CD14-positive monocyte (primary cell): Measurements from ENCODE around the gene KL. TPM values are rescaled to one million over a fixed set of nuclear protein-coding genes. Genes with fewer than 3 reads are reported as not detected.

Experiments used
- DNase-seq, 3 donors: peaks; one replicate each; pipeline ENCODE4 v3.0.0-alpha.2; 2011 to 2022
- H2AFZ ChIP-seq: 2 replicates; pipeline ENCODE4 v1.6.0; 2012; ENCODE audit warnings: mild to moderate bottlenecking, low read depth, low read length, inconsistent platforms; ENCODE audit not compliant: insufficient read depth, poor library complexity, severe bottlenecking
- H3K27ac ChIP-seq, 2 donors: 1 replicate in 1 of 2; 2 replicates in 1 of 2; pipeline ENCODE4 v1.5.1; 2012 to 2013; ENCODE audit warnings: low read length in 2 of 2, control low read depth in 1 of 2, inconsistent platforms in 1 of 2, low read depth in 1 of 2, mild to moderate bottlenecking in 1 of 2
- H3K27me3 ChIP-seq, 2 donors: one replicate each; pipeline versions ENCODE4 v1.6.0 to v1.6.1; 2011 to 2013; ENCODE audit warnings: low read length in 2 of 2; ENCODE audit not compliant: control insufficient read depth in 2 of 2, insufficient read depth in 2 of 2
- H3K36me3 ChIP-seq, 2 donors: replicated peaks in 1 of 2; 1 replicate in 1 of 2; 2 replicates in 1 of 2; pipeline versions ENCODE4 v1.5.1 to v1.6.1; 2012 to 2013; ENCODE audit warnings: low read length in 2 of 2, control low read depth in 1 of 2, inconsistent platforms in 1 of 2, mild to moderate bottlenecking in 1 of 2; ENCODE audit not compliant: insufficient read depth in 2 of 2, control insufficient read depth in 1 of 2
- H3K4me1 ChIP-seq, 2 donors: 1 replicate in 1 of 2; 2 replicates in 1 of 2; pipeline versions ENCODE4 v1.5.1 to v1.6.1; 2012 to 2013; ENCODE audit warnings: low read length in 2 of 2, control low read depth in 1 of 2, inconsistent platforms in 1 of 2, mild to moderate bottlenecking in 1 of 2, moderate library complexity in 1 of 2; ENCODE audit not compliant: insufficient read depth in 2 of 2, control insufficient read depth in 1 of 2
- H3K4me2 ChIP-seq: replicated peaks from 2 replicates; pipeline ENCODE3; 2012; ENCODE audit warnings: low read length, moderate library complexity, mild to moderate bottlenecking; ENCODE audit not compliant: poor library complexity, severe bottlenecking; ENCODE audit errors: extremely low read depth
- H3K4me3 ChIP-seq, 3 experiments: fragments of 200-600 bp in 1 of 3; sonication (generic) in 1 of 3; replicated peaks in 1 of 3; 1 replicate in 2 of 3; 2 replicates in 1 of 3; pipeline ENCODE4 v1.5.1; 2011 to 2013; ENCODE audit warnings: low read length in 3 of 3, mild to moderate bottlenecking in 3 of 3, control low read depth in 2 of 3, low read depth in 2 of 3, inconsistent platforms in 1 of 3, moderate library complexity in 1 of 3
- H3K79me2 ChIP-seq: 2 replicates; pipeline ENCODE4 v1.6.0; 2012; ENCODE audit warnings: mild to moderate bottlenecking, control low read depth, inconsistent platforms, low read length, moderate library complexity; ENCODE audit not compliant: insufficient read depth
- H3K9ac ChIP-seq: 2 replicates; pipeline ENCODE4 v1.6.0; 2017; ENCODE audit warnings: low read length, mild to moderate bottlenecking; ENCODE audit not compliant: insufficient read depth, poor library complexity, severe bottlenecking
- H3K9me3 ChIP-seq, 2 donors: replicated peaks in 1 of 2; 1 replicate in 1 of 2; 2 replicates in 1 of 2; pipeline versions ENCODE4 v1.5.1 to v1.6.1; 2012 to 2013; ENCODE audit warnings: low read length in 2 of 2, control low read depth in 1 of 2; ENCODE audit not compliant: control insufficient read depth in 1 of 2, insufficient read depth in 1 of 2
- H4K20me1 ChIP-seq: 2 replicates; pipeline ENCODE4 v1.6.0; 2012; ENCODE audit warnings: mild to moderate bottlenecking, low read length, control low read depth, moderate library complexity; ENCODE audit not compliant: insufficient read depth
- H3K27ac Mint-ChIP-seq, 7 donors: one replicate each; pipeline ENCODE4 v1.8.0; 2020; ENCODE audit warnings: mild to moderate bottlenecking in 7 of 7, mixed read lengths in 7 of 7, moderate library complexity in 6 of 7, inconsistent platforms in 2 of 7
- H3K27me3 Mint-ChIP-seq, 3 donors: one replicate each; pipeline ENCODE4 v1.8.0; 2021 to 2022; ENCODE audit warnings: low read depth in 3 of 3, mild to moderate bottlenecking in 3 of 3, mixed read lengths in 3 of 3, moderate library complexity in 3 of 3, inconsistent platforms in 1 of 3
- H3K36me3 Mint-ChIP-seq, 2 donors: one replicate each; pipeline ENCODE4 v1.8.0; 2020; ENCODE audit warnings: mixed read lengths in 2 of 2, inconsistent platforms in 1 of 2, mild to moderate bottlenecking in 1 of 2
- H3K4me1 Mint-ChIP-seq: one replicate; pipeline ENCODE4 v1.8.0; 2020; ENCODE audit warnings: mild to moderate bottlenecking, mixed read lengths
- H3K4me3 Mint-ChIP-seq, 2 donors: one replicate each; pipeline ENCODE4 v1.8.0; 2020; ENCODE audit warnings: mild to moderate bottlenecking in 2 of 2, mixed read lengths in 2 of 2, moderate library complexity in 1 of 2
- H3K9me3 Mint-ChIP-seq, 7 donors: one replicate each; pipeline ENCODE4 v1.8.0; 2020 to 2022; ENCODE audit warnings: mixed read lengths in 7 of 7, mild to moderate bottlenecking in 6 of 7, moderate library complexity in 6 of 7, inconsistent platforms in 2 of 7
- WGBS: methylation state at CpG from one replicate; pipeline ENCODE4 v1.1.5; 2013; ENCODE audit warnings: missing lambda C conversion rate; ENCODE audit not compliant: insufficient coverage; 5-methylcytosine and 5-hydroxymethylcytosine counted together
- intact Hi-C, 2 donors: fragments of 100-400 bp; cut with micrococcal nuclease; formaldehyde crosslinking; loops; one replicate each; pipeline versions ENCODE4 v1.15.0 to v1.15.1; 2023
- polyA plus RNA-seq, 3 donors: library from polyadenylated mRNA; depleted of rRNA in 1 of 3; unstranded in 2 of 3; stranded (reverse) in 1 of 3; fragments of 300-500 nt in 2 of 3; fragments of >200 nt in 1 of 3; fragmentation: Illumina TruSeq in 2 of 3; gene quantifications; 1 replicate in 2 of 3; 2 replicates in 1 of 3; pipeline ENCODE4 v1.2.3, GENCODE V29; 2012 to 2021
- TF ChIP-seq, protein P1 (sequence below): fragments of 200-600 bp; IDR thresholded peaks from one replicate; pipeline ENCODE4 v1.8.0; 2022; ENCODE audit warnings: antibody characterized with exemption, mild to moderate bottlenecking

Gene KL
- polyA plus RNA-seq, 3 donors = 0.24 to 1.4 (median 0.75) TPM

DNA sequence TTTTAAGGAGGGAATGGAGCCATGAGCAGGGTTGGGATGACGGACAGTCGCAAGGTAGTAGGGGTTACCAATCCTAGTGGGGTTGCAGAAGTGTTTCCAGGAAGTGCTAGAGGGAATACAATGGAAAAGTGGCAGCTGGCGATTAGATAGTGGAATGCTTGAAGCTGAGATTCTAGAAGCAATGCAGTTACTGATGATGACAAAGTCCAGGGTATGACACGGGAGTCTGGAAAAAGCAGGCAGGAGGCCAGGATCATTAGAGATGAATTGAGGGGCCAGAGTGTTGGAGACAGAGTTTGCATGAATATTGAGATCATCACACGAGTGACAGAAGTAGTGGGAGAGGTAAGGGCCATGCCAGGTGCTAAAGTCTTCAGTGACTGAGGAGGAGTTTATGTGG, 17.3 kb upstream of the KL start:
- Mint-ChIP-seq H3K27me3 (no peaks in the 10 kb centered on the region), H3K36me3 (no peaks in the 10 kb centered on the region), H3K9me3 (peaks cover 0 to 2% (median 0%) of the 10 kb centered on the region in 7 donors), H3K4me3 (no peak overlapping the region), H3K4me1 (no peaks in the 10 kb centered on the region), H3K27ac (no peak overlapping the region)
- TF ChIP-seq, protein P1, sequence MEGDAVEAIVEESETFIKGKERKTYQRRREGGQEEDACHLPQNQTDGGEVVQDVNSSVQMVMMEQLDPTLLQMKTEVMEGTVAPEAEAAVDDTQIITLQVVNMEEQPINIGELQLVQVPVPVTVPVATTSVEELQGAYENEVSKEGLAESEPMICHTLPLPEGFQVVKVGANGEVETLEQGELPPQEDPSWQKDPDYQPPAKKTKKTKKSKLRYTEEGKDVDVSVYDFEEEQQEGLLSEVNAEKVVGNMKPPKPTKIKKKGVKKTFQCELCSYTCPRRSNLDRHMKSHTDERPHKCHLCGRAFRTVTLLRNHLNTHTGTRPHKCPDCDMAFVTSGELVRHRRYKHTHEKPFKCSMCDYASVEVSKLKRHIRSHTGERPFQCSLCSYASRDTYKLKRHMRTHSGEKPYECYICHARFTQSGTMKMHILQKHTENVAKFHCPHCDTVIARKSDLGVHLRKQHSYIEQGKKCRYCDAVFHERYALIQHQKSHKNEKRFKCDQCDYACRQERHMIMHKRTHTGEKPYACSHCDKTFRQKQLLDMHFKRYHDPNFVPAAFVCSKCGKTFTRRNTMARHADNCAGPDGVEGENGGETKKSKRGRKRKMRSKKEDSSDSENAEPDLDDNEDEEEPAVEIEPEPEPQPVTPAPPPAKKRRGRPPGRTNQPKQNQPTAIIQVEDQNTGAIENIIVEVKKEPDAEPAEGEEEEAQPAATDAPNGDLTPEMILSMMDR = no peak
- Histone ChIP-seq H3K4me3 (no peak overlapping the region), H3K4me1 (no peaks in the 10 kb centered on the region), H3K9me3 (no peaks in the 10 kb centered on the region), H3K27ac (no peak overlapping the region), H2AFZ (no peak overlapping the region), H3K9ac (no peak overlapping the region), H3K27me3 (no peaks in the 10 kb centered on the region), H3K4me2 (no peak overlapping the region), H3K79me2 (no peaks in the 10 kb centered on the region), H4K20me1 (no peaks in the 10 kb centered on the region), H3K36me3 (no peaks in the 10 kb centered on the region)
- 93% methylated on average over 5 of the region's 5 CpGs for WGBS
- intact Hi-C loops = no loop called here
- DNase-seq = no peak

DNA sequence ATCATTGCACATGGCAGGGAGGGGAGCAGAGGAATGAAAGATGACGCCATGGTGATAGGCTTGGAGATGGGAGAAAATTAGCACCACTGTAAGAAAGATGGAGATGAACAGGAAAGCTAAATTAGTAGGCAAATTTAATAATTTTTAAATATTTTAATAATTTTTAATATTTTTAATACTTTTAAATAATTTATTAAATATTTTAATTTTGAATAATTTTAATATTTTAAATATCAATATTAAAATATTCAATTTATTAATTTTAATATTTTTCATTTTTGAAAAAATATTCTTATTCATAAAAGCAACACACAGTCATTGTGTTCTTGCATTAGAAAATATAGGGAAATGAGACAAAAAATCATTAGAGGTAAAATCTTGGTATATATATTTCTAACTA, 15.9 kb upstream of the KL start:
- Mint-ChIP-seq H3K4me3 (no peak overlapping the region), H3K27ac (no peak overlapping the region), H3K27me3 (peaks cover 0 to under 1% (median 0%) of the 10 kb centered on the region in 3 donors), H3K36me3 (no peaks in the 10 kb centered on the region), H3K9me3 (peaks cover 0 to 1% (median 0%) of the 10 kb centered on the region in 7 donors), H3K4me1 (peaks cover 7% of the 10 kb centered on the region)
- no peaks in the 10 kb centered on the region for H3K79me2 ChIP-seq
- no CpG with 5 or more reads among the region's 1 CpG for WGBS
- H4K20me1 ChIP-seq = no peaks in the 10 kb centered on the region
- no peak for DNase-seq
- intact Hi-C loops = no loop called here
- H3K4me1 ChIP-seq = peaks cover 0 to 4% of the 10 kb centered on the region in 2 donors
- no peaks in the 10 kb centered on the region for H3K9me3 ChIP-seq
- no peak overlapping the region for H3K27ac ChIP-seq
- H3K9ac ChIP-seq = no peak overlapping the region
- H2AFZ ChIP-seq = no peak overlapping the region
- H3K36me3 ChIP-seq = no peaks in the 10 kb centered on the region
- no peak overlapping the region for H3K4me2 ChIP-seq
- TF ChIP-seq, protein P1 = no peak
- no peak overlapping the region for H3K4me3 ChIP-seq
- H3K27me3 ChIP-seq = no peaks in the 10 kb centered on the region
